Measurements from ENCODE around the gene MAML1.

- no peak for TF ChIP-seq CTCF (conservative IDR thresholded peaks at IDR 0.05; ENCODE audit: low read depth in 2 of 2)
- TF ChIP-seq ZNF331 (CRISPR knock-in tag; IDR thresholded peaks at IDR 0.05; ENCODE audit: low read depth), result no peak
- no peak for TF ChIP-seq EZH2 (IDR thresholded peaks at IDR 0.05; ENCODE audit: low read depth, unreplicated experiment)
- TF ChIP-seq POLR2AphosphoS5 (IDR thresholded peaks at IDR 0.05; ENCODE audit: low read depth), result no peak
- TF ChIP-seq CREB1 (CRISPR knock-in tag; IDR thresholded peaks at IDR 0.05; ENCODE audit: low read depth), result no peak
- TF ChIP-seq REST (IDR thresholded peaks at IDR 0.05; ENCODE audit: unreplicated experiment), result no peak
- no peak for TF ChIP-seq ZNF114 (CRISPR knock-in tag; IDR thresholded peaks at IDR 0.05)
- TF ChIP-seq JUNB (IDR thresholded peaks at IDR 0.05; ENCODE audit: unreplicated experiment), result no peak
- no peak for TF ChIP-seq EZH2phosphoT487 (IDR thresholded peaks at IDR 0.05; ENCODE audit: unreplicated experiment)
Observed at GRCh38 chr5:179805070-179805528, 72.5 kb downstream of the MAML1 start.

All from GM23338 (cell line).